IPS-15b (cell line): ENCODE measurements around the gene E2F3.

ENCODE experiments used
- H3K27me3 ChIP-seq: one replicate; pipeline ENCODE4 v1.6.1; 2013; ENCODE audit warnings: low read length; ENCODE audit not compliant: control insufficient read depth, insufficient read depth
- H3K36me3 ChIP-seq: one replicate; pipeline ENCODE4 v1.6.1; 2013; ENCODE audit warnings: low read length; ENCODE audit not compliant: control insufficient read depth, insufficient read depth
- H3K4me1 ChIP-seq: one replicate; pipeline ENCODE4 v1.6.1; 2013; ENCODE audit warnings: mild to moderate bottlenecking, low read length; ENCODE audit not compliant: control insufficient read depth, insufficient read depth
- H3K4me3 ChIP-seq: one replicate; pipeline ENCODE4 v1.5.1; 2013; ENCODE audit warnings: low read depth, low read length
- H3K9ac ChIP-seq: one replicate; pipeline ENCODE4 v1.6.1; 2013; ENCODE audit warnings: low read depth, mild to moderate bottlenecking, low read length
- H3K9me3 ChIP-seq: one replicate; pipeline ENCODE4 v1.6.1; 2013; ENCODE audit warnings: mild to moderate bottlenecking, low read length; ENCODE audit not compliant: control insufficient read depth, insufficient read depth

Gene E2F3

DNA sequence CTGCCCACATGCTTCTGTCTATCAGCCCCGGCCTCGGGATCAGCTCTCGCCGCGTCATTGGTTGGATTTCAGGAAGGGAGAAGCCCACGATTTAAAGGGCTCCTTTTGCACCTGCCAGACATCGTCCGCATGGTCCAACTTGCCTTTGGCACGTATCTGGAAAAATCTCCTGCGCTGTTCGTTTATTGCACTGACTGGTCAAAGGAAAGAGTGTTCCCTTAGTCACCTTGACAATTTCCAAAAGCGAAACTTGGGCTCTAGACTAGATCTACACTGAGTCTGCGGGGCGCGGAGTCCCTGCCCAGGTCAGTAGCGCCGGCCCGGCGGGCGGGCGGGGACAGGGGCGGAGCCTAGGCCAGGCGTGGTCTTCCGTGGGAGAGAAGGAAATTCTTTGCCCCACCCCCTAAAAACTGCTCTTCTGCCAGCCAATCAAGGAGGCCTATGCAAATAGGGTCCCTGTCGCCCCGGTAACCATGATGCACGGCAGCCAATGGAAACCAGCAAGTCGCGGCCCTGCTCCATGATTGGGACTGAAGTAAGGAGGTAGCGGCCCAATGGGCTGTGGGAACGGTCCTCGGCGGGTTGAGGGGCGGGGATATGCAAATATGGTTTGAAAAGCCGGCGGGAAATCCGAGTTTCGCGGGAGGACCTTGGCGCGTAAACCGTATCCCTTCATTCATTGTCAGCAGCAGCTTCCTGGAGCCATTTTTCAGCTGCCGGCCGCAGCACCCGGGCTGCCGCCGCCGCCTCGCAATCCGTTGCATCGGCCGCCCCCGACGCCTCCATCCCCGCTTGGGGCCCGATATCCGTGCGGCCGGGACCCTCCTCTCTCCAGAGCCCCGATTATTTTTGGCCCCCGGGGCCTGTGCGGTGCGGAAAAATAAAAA lies at the start of gene E2F3:
Gene E2F3, plus strand, starts transcription at position 675 of the 887 bp plus-strand sequence. CDS start 354 bp downstream, outside the sequence.
- peak within 1 kb of the TSS; percentile 90 for H3K9ac ChIP-seq
- no peaks in the 10 kb centered on the region for H3K36me3 ChIP-seq
- H3K4me3 ChIP-seq: peak within 1 kb of the TSS; percentile 80
- no peaks in the 10 kb centered on the region for H3K27me3 ChIP-seq
- H3K9me3 ChIP-seq: no peaks in the 10 kb centered on the region
- no peaks in the 10 kb centered on the region for H3K4me1 ChIP-seq

DNA sequence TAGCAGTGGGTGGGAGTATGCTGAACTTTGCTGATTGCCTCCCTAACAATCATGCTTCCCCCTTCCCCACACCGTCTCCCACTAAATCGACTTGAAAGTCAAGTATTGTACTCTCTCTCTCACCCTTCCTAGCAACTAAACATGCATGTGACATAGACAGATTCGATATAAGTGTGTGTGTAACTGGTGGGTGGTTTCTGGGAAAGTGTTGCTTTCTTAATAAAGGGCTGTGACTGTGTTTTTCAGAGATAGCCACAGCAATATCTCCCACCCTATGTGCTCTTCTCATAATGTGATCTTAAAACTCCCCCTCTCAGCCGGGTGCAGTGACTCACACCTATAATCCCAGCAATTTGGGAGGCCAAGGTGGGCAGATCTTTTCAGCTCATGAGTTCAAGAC lies 49.3 kb upstream of the E2F3 start:
- no peaks in the 10 kb centered on the region for H3K4me1 ChIP-seq
- no peaks in the 10 kb centered on the region for H3K9me3 ChIP-seq
- no peak overlapping the region for H3K4me3 ChIP-seq
- no peaks in the 10 kb centered on the region for H3K36me3 ChIP-seq
- no peaks in the 10 kb centered on the region for H3K27me3 ChIP-seq
- H3K9ac ChIP-seq: no peak overlapping the region

DNA sequence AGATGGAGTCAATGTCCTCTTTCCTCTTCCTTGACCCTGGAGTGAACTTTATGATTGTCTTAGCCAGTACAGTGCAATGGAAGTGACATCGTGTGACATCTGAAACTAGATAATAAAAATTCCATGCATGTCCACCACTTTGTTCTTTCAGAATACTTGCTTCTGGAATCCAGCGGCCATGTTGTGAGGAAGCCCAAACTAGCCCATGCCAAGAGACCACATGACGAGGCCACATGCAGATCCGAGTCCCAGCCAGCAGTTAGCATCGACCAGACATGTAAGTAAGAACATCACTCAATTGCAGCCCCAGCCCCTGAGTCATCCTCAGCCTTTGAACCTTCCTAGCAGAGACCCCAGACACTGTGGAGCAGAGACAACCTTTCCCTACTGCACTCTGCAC lies 48.5 kb upstream of the E2F3 start:
- Histone ChIP-seq H3K27me3 (no peaks in the 10 kb centered on the region), H3K4me3 (no peak overlapping the region), H3K36me3 (no peaks in the 10 kb centered on the region), H3K9ac (no peak overlapping the region), H3K4me1 (no peaks in the 10 kb centered on the region), H3K9me3 (no peaks in the 10 kb centered on the region)

- no peak overlapping the region for H3K9ac ChIP-seq
- H3K4me1 ChIP-seq: no peaks in the 10 kb centered on the region
- H3K36me3 ChIP-seq: no peaks in the 10 kb centered on the region
- H3K9me3 ChIP-seq: no peaks in the 10 kb centered on the region
- H3K4me3 ChIP-seq: no peak overlapping the region
- H3K27me3 ChIP-seq: no peaks in the 10 kb centered on the region
These were observed 47.3 kb upstream of the E2F3 start for GRCh38 chr6:20354366-20354765.

DNA sequence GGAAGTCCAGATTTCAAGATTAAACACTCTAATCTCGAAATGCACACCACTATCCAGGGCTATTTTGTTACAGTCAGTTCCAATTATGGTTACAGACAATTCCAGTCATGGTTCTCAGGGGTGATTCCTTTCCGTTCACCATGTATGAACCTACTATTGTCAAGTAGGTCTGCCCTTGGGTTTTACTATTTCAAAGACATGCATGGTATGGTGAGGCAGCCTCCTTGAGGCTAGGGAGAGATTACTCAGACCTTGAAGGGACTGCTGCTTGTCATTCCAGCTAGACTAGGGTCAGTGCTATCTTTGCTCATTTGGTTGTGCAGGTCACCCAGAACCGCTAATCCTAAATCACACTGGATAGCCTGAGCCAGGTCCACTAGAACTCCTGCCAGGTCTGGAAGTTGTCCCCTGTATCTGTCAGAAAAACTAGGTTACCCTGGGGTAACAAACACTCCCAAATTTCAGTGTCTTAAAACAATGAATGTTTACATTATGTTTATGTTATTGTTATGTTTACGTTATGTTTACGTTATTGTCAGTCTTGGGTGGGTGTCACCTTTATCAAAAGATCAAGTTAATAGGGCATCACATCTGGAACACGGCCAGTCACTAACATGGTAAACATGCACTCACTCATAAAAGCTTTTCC lies 41.1 kb upstream of the E2F3 start:
- H3K4me3 ChIP-seq: no peak overlapping the region
- no peaks in the 10 kb centered on the region for H3K27me3 ChIP-seq
- no peaks in the 10 kb centered on the region for H3K9me3 ChIP-seq
- H3K4me1 ChIP-seq: no peaks in the 10 kb centered on the region
- H3K9ac ChIP-seq: no peak overlapping the region
- H3K36me3 ChIP-seq: no peaks in the 10 kb centered on the region

DNA sequence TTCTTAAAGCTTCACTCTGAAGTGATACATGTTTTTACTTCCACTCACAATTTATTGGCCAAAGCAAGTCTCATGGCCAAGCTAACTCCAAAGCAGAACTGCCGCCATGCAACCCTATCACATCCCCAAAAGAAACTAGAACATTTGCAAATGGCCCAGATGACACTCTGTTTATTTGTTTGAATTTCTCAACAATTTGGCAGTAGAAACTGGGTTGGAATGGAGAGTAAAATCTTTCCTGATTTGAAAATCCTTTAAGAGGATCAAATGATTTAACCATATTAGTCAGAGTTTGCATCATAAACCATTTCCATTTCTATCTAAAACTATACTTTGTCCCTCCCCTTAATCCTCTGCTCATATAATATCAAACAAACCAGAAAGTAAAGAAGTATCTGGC lies 39.1 kb upstream of the E2F3 start:
- no peak overlapping the region for H3K4me3 ChIP-seq
- H3K4me1 ChIP-seq: peaks cover 2% of the 10 kb centered on the region
- no peak overlapping the region for H3K9ac ChIP-seq
- H3K36me3 ChIP-seq: no peaks in the 10 kb centered on the region
- H3K9me3 ChIP-seq: no peaks in the 10 kb centered on the region
- no peaks in the 10 kb centered on the region for H3K27me3 ChIP-seq

DNA sequence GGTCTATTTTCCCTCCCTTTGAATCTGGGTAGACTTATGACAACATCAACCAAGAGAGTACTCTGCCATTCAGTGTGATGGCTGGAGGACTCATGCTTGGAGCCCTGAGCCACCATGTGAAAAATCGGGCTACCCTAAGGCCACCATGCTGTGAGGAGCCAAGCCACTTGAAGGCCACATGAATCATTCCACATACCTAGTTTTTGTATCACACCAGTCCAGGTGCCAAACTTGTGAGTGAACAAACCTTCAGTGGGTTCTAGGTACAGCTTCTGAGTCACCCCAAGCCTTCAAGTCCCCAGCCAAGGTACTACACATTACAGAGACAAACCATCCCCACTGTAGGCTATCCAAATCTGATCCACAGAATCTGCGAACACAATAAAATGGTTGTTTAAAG lies 37.4 kb upstream of the E2F3 start:
- H3K4me1 ChIP-seq: peaks cover 2% of the 10 kb centered on the region
- H3K9me3 ChIP-seq: no peaks in the 10 kb centered on the region
- no peak overlapping the region for H3K9ac ChIP-seq
- no peaks in the 10 kb centered on the region for H3K27me3 ChIP-seq
- H3K36me3 ChIP-seq: no peaks in the 10 kb centered on the region
- H3K4me3 ChIP-seq: no peak overlapping the region

DNA sequence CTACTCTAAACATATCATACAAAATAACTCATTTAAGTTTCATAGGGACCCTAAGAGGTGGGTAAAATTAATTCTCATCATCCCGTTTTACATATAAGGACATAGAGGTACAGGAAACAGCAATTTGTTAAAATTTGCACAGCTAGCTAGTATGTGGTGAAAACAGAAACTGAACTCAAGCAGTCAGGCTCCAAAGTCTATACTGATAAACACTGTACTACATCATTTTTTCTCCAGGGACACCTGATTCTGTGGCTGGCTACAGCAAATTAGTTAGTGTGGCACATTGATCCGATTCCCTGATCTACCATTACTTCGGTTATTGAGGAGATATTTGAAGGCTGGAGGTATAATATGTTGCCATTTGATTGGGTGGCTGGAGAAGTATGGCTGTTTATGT lies 36.2 kb upstream of the E2F3 start:
- no peak overlapping the region for H3K9ac ChIP-seq

DNA sequence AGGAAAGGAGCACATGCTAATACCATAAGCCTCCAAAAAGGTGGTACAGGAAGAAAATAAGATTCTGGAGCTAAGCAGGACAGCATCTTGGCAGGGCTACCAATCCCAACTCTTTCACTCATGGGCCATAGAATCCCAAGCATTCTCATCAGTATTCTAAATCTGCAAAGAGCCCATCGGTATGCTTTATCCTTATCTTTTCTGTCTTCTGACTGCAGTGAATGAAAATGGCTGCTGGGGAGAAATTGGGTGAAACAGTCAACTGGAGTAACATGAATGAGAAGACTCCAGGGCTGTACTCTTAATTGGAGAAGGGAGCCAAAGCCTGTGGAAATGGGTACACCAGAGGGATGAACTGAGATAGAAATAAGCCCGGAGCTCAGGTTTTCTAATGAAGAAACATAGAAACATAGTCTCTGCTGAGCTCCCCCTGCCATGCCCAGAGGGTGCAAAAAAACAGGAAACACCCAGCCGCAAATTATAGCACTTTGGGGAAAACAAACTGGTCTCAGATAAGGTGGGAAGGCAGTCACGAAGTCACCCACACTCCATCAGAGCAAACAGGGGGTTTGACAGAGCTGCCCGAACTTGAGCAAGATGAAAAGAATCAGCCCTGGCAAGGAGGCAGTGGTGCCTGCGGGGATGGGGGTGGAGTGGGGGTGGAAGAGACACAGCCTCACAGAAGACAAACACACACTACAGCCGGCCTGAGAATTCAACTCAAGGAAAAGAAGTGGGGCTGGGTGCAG lies 35.4 kb upstream of the E2F3 start:
- Histone ChIP-seq H3K36me3 (no peaks in the 10 kb centered on the region), H3K27me3 (no peaks in the 10 kb centered on the region), H3K4me3 (no peak overlapping the region), H3K9me3 (no peaks in the 10 kb centered on the region), H3K9ac (no peak overlapping the region), H3K4me1 (peaks cover 2% of the 10 kb centered on the region)

More for the DNA sequence above, 36.2 kb upstream of the E2F3 start:
- Histone ChIP-seq H3K9me3 (no peaks in the 10 kb centered on the region), H3K27me3 (no peaks in the 10 kb centered on the region), H3K4me3 (no peak overlapping the region), H3K4me1 (peaks cover 2% of the 10 kb centered on the region), H3K36me3 (no peaks in the 10 kb centered on the region)

GRCh38 chr6:20367743-20368485 lies 33.8 kb upstream of the E2F3 start:
- Histone ChIP-seq H3K36me3 (no peaks in the 10 kb centered on the region), H3K9me3 (no peaks in the 10 kb centered on the region), H3K4me1 (peaks cover 2% of the 10 kb centered on the region), H3K9ac (no peak overlapping the region), H3K4me3 (no peak overlapping the region), H3K27me3 (no peaks in the 10 kb centered on the region)

GRCh38 chr6:20370393-20370792 lies 31.3 kb upstream of the E2F3 start:
- Histone ChIP-seq H3K4me3 (no peak overlapping the region), H3K27me3 (no peaks in the 10 kb centered on the region), H3K9me3 (no peaks in the 10 kb centered on the region), H3K36me3 (no peaks in the 10 kb centered on the region), H3K4me1 (peaks cover 2% of the 10 kb centered on the region), H3K9ac (no peak overlapping the region)
